ENCODE measurements around the gene POLR1F.

DNA sequence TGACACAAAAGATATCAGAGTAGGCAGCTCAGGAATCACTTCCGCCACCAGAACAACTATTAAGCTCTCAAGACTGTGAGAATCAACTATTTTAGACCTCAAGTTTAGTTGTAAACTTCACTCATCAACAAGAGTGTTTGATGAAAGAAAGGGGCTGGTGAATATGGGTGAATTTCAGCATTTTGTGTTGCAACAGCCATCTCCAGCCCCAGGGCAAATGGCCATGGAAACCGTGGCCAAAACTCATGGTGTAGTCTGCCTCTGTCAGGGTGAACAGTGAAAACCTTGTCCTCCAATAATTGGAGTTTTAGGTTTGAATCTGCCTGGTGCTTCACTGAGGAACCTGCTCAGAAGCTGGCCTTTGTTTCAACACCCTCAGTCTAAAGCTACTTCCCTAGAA is 60.0 kb downstream of the POLR1F start:
- TF ChIP-seq, protein P1, sequence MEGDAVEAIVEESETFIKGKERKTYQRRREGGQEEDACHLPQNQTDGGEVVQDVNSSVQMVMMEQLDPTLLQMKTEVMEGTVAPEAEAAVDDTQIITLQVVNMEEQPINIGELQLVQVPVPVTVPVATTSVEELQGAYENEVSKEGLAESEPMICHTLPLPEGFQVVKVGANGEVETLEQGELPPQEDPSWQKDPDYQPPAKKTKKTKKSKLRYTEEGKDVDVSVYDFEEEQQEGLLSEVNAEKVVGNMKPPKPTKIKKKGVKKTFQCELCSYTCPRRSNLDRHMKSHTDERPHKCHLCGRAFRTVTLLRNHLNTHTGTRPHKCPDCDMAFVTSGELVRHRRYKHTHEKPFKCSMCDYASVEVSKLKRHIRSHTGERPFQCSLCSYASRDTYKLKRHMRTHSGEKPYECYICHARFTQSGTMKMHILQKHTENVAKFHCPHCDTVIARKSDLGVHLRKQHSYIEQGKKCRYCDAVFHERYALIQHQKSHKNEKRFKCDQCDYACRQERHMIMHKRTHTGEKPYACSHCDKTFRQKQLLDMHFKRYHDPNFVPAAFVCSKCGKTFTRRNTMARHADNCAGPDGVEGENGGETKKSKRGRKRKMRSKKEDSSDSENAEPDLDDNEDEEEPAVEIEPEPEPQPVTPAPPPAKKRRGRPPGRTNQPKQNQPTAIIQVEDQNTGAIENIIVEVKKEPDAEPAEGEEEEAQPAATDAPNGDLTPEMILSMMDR (IDR thresholded peaks at IDR 0.05; ENCODE audit: insufficient read depth, low read depth, low read length) = no peak
- no peak for TF ChIP-seq EZH2 (IDR thresholded peaks at IDR 0.05; ENCODE audit: insufficient read depth, low read length)

Data from astrocyte (in vitro differentiated cells and primary cell).